MM.1S (cell line): ENCODE data around the gene TMED10.

ENCODE experiments used
- EZH2 ChIP-seq: fragments of 300-600 bp; sonication (generic); optimal IDR thresholded peaks from 2 replicates; pipeline ENCODE3; 2017; ENCODE audit warnings: low read depth, mild to moderate bottlenecking, antibody characterized with exemption, low read length, mixed read lengths
- TF ChIP-seq, protein P1 (sequence below): fragments of 300-600 bp; sonication (generic); IDR thresholded peaks from 2 replicates; pipeline ENCODE4 v1.5.1; 2016; ENCODE audit warnings: antibody characterized with exemption, low read length, mixed read lengths

DNA sequence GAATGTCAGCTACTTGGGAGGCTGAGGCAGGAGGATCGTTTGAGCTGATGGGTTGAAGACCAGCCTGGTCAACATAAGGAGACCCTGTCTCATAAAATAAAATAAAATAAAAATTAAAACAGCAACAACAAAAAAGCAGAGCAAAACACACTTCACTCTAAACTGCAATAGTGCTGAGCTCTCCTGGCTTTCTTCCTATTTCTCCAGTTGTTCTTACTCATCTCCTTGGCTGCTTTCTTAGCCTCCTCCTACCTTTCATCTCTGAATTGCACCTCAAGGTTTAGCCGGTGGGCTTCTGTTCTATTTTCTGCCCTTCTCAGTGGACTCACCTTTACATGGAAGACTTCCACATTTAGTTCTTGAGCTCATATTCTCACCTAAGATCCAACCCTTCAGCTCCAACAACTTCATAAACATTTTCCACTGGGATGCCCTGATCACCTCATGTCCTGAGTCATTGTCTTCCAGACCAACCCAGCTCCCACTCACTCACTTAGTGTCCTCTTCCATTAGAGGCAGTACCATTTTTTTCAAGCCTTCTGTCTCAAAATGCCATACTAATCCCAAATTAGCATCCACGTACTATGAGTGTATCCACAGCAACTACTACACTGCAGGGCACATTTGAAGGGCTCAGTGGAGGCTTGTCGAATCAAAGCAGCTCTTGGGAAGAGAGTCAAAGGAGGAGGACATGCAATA, 41.2 kb upstream of the TMED10 start:
- TF ChIP-seq, protein P1, sequence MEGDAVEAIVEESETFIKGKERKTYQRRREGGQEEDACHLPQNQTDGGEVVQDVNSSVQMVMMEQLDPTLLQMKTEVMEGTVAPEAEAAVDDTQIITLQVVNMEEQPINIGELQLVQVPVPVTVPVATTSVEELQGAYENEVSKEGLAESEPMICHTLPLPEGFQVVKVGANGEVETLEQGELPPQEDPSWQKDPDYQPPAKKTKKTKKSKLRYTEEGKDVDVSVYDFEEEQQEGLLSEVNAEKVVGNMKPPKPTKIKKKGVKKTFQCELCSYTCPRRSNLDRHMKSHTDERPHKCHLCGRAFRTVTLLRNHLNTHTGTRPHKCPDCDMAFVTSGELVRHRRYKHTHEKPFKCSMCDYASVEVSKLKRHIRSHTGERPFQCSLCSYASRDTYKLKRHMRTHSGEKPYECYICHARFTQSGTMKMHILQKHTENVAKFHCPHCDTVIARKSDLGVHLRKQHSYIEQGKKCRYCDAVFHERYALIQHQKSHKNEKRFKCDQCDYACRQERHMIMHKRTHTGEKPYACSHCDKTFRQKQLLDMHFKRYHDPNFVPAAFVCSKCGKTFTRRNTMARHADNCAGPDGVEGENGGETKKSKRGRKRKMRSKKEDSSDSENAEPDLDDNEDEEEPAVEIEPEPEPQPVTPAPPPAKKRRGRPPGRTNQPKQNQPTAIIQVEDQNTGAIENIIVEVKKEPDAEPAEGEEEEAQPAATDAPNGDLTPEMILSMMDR: no peak
- TF ChIP-seq EZH2: no peak
